Activated T-cell treated with anti-CD3 and anti-CD28 coated beads for 4 hours (primary cell): ENCODE results near the gene ABCC1.
A peak's percentile ranks its signal among the peaks of the same experiment; 100 is the strongest.
"Not testable (repeated sequence)": the region's sequence is repeated elsewhere in the genome, so short reads cannot be mapped to it uniquely, and the experiment has no call there.

ENCODE experiments used
- DNase-seq: peaks from one replicate; pipeline ENCODE4 v3.0.0-alpha.2; 2020

The ABCC1 gene

DNA sequence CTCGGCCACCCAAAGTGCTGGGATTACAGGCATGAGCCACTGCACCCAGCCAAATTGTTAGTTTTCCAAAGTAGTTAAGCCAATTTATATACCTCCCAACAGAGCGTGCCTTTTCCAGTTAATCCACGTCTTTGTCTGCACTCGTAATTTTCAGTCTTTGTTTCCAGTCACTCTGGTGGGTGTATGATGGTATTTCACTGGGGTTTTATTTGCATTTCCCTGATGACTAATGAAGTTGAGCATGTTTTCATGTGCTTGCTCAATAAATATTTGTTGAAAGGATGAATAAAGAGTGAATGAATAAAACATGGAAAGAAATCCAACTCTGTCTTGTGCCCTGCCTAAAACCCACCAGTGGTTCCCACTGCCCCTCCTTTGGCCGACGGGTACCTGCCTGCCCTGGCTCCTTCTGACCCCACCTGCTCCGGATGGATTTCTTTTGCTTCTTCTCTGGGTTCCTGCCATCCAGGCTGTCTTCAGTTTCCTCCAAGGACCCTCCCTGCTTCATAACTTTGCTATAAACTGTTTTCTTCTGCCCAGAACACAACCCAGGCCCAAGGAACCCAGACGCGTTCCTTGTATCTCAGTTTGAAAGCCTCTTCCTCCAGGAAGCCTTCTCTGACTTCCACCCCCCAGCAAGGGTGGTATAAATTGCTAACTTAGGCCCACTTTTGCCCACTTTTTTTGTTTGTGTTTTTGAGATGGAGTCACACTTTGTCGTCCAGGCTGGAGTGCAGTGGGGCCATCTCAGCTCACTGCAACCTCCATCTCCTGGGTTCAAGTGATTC, 3.0 kb upstream of the ABCC1 start:
- DNase-seq, result no peak

DNA sequence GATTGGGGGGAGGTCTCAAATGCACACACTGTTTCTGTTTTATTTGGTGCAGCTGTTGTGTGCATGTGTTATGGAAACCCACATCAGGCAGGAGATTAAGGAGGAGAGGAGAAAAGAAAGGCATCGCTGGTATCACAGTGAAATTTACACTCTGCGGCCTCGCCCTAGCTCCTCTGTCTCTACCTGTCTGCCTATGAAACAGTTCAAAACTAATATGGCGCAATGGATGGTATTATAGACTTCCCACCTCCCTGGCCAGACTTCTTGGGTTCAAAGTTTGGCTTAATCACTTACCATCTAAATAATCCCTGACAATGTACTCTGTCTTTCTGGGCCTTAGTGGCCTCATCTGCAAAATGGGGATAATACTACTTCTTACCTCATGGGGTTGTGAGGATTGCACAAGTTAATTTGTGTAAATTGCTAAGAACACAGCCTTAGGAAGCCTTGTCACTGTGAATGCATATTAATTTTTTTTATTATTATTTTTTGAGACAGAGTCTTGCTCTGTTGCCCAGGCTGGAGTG, 1.4 kb upstream of the ABCC1 start:
- DNase-seq, result no peak

- no peak for DNase-seq
These were observed 745 bp upstream of the ABCC1 start for GRCh38 chr16:15948532-15949209.

- no peak for DNase-seq
These were observed 892 bp downstream of the ABCC1 start for GRCh38 chr16:15950161-15950854.

DNA sequence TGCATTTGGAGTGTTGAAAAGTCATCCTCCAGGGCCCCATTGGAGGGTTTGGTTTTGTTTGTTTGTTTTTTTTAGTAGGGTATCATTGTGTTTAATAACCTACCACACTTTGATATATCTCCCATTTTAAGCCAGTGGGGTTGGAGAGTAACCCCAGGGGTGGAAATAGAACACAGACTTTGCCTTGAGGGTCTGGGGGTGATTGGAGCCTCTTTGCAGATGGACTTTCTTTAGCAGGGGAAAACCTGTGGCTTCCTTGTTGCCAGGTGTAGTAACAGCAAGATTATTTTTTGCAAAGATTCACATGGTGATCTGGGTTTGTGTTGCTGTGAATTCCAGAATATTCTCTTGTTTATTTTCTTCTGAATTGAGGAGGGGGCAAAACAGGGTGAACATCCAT, 1.5 kb downstream of the ABCC1 start:
- no peak for DNase-seq

- DNase-seq, result no peak
These were observed 2.4 kb downstream of the ABCC1 start for GRCh38 chr16:15951852-15952251.

GRCh38 chr16:15952265-15952711, 2.9 kb downstream of the ABCC1 start:
- DNase-seq, result no peak

DNA sequence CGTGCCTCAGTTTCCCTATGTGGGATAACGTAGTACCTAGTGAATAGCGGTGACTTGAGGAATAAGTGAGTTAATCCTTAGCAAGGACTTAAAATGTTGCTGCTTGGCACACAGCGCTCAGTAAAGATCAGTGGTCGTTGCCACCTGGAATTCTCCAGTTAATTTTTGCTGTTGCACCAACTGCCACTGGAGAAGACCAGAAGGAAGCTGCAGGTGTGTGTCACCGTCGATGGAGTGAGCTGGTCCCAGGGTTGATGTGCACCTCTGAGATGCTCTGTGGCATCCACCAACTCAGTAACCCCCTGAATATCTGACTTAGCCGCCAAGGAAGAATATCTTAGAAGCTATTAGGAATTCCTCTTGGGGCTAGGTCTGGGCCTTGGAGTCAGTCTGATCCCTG, 4.1 kb downstream of the ABCC1 start:
- no peak for DNase-seq

- DNase-seq, result no peak
These were observed 4.8 kb downstream of the ABCC1 start for GRCh38 chr16:15953929-15954813.

DNA sequence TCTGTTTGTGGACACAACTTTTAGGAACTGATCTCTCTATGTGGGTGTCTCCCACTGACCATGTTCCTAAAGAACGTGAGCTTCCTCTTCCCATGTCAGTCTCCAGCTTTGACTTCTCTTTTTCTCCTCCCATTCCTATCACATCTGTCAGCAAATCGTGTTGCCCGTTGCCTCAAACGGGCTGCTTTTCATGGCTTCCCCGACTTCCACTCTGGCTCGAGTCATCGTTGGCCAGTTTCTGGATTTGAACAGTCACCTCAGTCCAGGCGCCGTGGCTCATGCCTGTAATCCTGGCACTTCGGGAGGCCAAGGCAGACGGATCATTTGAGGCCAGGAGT, 5.4 kb downstream of the ABCC1 start:
- DNase-seq, result no peak

GRCh38 chr16:15955425-15955824, 6.0 kb downstream of the ABCC1 start:
- DNase-seq, result no peak

DNA sequence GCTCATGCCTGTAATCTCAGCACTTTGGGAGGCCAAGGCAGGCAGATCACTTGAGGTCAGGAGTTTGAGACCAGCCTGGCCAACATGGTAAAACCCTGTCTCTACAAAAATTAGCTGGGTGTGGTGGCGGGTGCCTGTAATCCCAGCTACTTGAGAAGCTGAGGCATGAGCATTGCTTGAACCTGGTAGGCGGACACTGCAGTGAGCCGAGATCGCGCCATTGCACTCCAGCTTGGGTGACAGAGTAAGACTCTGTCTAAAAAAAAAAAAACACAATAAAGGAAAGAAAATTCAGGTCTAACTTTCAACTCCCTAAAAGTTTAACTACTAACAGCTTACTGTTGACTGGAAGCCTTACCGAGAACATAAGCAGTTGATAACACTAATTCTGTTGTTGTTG, 6.7 kb downstream of the ABCC1 start:
- DNase-seq, result not testable (repeated sequence)

- no peak for DNase-seq
These were observed 9.4 kb downstream of the ABCC1 start for GRCh38 chr16:15958703-15959348.

GRCh38 chr16:15960124-15960971, 10.9 kb downstream of the ABCC1 start:
- no peak for DNase-seq

DNA sequence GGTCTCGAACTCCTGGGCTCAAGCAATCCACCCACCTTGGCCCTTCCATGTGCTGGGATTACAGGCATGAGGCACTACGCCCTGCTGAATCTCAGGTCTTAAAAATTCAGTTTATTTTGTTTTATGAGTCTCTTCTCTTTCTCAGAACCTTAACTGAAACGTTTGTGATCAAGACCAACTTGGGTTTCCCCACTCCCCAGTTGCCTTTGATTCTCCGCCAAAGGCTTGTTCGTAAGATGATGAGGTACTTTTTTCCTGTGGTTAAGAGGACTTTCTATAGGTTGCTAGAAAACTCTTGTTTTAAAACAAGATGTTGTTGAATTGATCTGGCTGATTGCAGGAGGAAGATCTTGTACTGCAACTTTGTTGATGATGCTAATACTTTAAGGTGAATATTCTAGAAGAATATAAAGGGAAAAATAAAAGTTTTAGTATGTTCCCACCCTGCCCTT, 11.7 kb downstream of the ABCC1 start:
- peak; percentile 55 for DNase-seq

- DNase-seq, result no peak
These were observed 12.2 kb downstream of the ABCC1 start for GRCh38 chr16:15961571-15962090.

DNA sequence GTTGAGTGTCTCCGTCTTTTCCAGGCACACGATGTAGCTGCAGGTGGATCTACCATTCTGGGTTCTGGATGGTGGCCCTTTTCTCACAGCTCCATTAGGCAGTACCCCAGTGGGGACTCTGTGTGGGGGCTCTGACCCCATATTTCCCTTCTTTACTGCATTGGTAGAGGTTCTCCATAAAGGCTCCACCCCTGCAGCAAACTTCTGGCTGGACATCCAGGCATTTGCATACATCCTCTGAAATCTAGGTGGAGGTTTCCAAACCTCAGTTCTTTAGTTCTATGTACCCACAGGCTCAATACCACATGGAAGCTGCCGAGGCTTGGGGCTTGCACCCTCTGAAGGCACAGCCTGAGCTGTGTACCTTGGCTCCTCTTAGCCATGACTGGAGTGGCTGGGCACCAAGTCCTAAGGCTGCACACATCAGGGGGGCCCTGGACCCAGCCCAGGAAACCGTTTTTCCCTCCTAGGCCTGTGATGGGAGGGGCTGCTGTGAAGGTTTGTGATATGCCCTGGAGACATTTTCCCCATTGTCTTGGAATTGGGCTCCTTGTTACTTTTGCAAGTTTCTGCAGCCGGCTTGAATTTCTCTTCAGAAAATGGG, 14.0 kb downstream of the ABCC1 start:
- no peak for DNase-seq

- DNase-seq, result no peak
These were observed 17.0 kb downstream of the ABCC1 start for GRCh38 chr16:15966420-15966819.

GRCh38 chr16:15966836-15967546, 17.6 kb downstream of the ABCC1 start:
- no peak for DNase-seq
